Neural crest cell (in vitro differentiated cells): ENCODE data around the gene EGFL8. TPM values are rescaled to one million over a fixed set of nuclear protein-coding genes. Genes with fewer than 3 reads are reported as not detected.

Experiments
- DNase-seq: peaks from one replicate; pipeline ENCODE4 v3.0.0; 2021; ENCODE audit warnings: low read depth, mixed read lengths, low spot score
- H3K27ac Mint-ChIP-seq: one replicate; pipeline ENCODE4 v1.8.0; 2021; ENCODE audit warnings: mild to moderate bottlenecking, mixed read lengths; ENCODE audit not compliant: unreplicated experiment
- H3K27me3 Mint-ChIP-seq: 2 replicates; pipeline ENCODE4 v1.8.0; 2021; ENCODE audit warnings: low read depth, mild to moderate bottlenecking, mixed read lengths
- H3K36me3 Mint-ChIP-seq: 2 replicates; pipeline ENCODE4 v1.8.0; 2021; ENCODE audit warnings: low read depth, mild to moderate bottlenecking, mixed read lengths
- H3K4me1 Mint-ChIP-seq: 2 replicates; pipeline ENCODE4 v1.8.0; 2021; ENCODE audit warnings: mixed read lengths
- H3K4me3 Mint-ChIP-seq: one replicate; pipeline ENCODE4 v1.8.0; 2021; ENCODE audit warnings: mild to moderate bottlenecking, mixed read lengths
- H3K9me3 Mint-ChIP-seq: 2 replicates; pipeline ENCODE4 v1.8.0; 2021; ENCODE audit warnings: mixed read lengths
- long read RNA-seq: library from polyadenylated mRNA; unstranded; transcript quantifications from one replicate; pipeline ENCODE4 v2.0.0, GENCODE V29; 2020
- total RNA-seq: library from RNA; stranded (reverse); gene quantifications from 2 replicates; pipeline ENCODE4 v1.2.1, GENCODE V29; 2021
- TF ChIP-seq, protein P1 (sequence below): fragments of 200-600 bp; sonication (generic); conservative IDR thresholded peaks from 2 replicates; pipeline ENCODE4 v1.5.0; 2021; ENCODE audit warnings: antibody characterized with exemption, mild to moderate bottlenecking

The EGFL8 gene
- total RNA-seq = 39.3 and 44.0 TPM in 2 replicates
- long read RNA-seq, partial matches to known transcripts = 0 of 7 reads
- long read RNA-seq, other reads (novel, unspliced or antisense) = 0 of 7 reads

DNA sequence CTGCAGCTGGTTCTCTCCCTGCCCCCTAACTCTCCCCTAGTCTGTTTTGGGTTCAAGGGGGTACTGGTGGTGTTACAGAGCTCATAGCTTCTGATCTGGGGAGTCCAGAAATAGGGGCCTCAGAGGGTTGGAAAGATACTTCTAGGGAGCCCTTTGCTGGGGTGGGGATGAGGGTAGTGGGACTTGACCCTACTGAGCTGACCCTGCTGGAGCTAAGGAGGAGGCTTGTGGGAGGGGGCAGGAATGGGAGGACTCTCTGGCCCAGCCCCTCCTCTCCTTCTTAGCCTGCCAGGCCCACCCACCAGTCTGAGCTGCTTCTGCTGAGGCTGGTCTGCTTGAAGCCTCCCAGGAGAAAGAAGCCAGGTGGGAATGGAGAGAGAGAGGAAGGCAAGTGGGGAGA lies at the start of gene EGFL8:
Gene EGFL8, plus strand, starts transcription at position 301 of the 400 bp plus-strand sequence. CDS start 1,571 bp downstream, outside the sequence.
- peak; percentile 32 for DNase-seq
- Mint-ChIP-seq H3K9me3 (no peaks in the 10 kb centered on the region), H3K27me3 (peaks cover 3% of the 10 kb centered on the region), H3K27ac (peak within 1 kb of the TSS; percentile 97), H3K4me3 (peak within 1 kb of the TSS; percentile 71), H3K36me3 (peaks cover 34% of the 10 kb centered on the region), H3K4me1 (peaks cover 47% of the 10 kb centered on the region)
- TF ChIP-seq, protein P1, sequence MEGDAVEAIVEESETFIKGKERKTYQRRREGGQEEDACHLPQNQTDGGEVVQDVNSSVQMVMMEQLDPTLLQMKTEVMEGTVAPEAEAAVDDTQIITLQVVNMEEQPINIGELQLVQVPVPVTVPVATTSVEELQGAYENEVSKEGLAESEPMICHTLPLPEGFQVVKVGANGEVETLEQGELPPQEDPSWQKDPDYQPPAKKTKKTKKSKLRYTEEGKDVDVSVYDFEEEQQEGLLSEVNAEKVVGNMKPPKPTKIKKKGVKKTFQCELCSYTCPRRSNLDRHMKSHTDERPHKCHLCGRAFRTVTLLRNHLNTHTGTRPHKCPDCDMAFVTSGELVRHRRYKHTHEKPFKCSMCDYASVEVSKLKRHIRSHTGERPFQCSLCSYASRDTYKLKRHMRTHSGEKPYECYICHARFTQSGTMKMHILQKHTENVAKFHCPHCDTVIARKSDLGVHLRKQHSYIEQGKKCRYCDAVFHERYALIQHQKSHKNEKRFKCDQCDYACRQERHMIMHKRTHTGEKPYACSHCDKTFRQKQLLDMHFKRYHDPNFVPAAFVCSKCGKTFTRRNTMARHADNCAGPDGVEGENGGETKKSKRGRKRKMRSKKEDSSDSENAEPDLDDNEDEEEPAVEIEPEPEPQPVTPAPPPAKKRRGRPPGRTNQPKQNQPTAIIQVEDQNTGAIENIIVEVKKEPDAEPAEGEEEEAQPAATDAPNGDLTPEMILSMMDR = no peak

DNA sequence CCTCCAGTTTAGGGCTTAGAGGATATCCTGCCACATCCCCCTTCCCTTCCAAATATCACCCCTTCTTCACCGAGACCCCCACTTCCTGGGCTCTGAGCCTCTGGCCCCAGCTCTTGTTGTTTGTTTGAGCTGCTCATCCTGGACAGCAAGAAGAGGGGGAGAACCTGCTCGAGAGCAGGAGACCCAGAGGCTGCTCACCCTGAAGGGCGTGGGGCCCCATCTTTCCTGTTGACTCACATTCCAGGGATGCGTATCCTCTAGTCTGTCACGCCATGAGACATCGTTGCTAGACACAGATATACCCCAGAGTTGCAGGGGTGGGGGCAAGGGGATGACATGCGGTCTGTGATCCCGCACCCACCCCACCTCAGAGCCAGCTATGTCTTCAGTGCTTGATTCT lies 49.6 kb upstream of the EGFL8 start:
- TF ChIP-seq, protein P1 = no peak
- H3K9me3 Mint-ChIP-seq = no peaks in the 10 kb centered on the region
- peaks cover 11% of the 10 kb centered on the region for H3K36me3 Mint-ChIP-seq
- H3K4me1 Mint-ChIP-seq = peaks cover 37% of the 10 kb centered on the region
- no peak for DNase-seq
- H3K4me3 Mint-ChIP-seq = no peak overlapping the region
- peaks cover 5% of the 10 kb centered on the region for H3K27me3 Mint-ChIP-seq
- H3K27ac Mint-ChIP-seq = no peak overlapping the region

DNA sequence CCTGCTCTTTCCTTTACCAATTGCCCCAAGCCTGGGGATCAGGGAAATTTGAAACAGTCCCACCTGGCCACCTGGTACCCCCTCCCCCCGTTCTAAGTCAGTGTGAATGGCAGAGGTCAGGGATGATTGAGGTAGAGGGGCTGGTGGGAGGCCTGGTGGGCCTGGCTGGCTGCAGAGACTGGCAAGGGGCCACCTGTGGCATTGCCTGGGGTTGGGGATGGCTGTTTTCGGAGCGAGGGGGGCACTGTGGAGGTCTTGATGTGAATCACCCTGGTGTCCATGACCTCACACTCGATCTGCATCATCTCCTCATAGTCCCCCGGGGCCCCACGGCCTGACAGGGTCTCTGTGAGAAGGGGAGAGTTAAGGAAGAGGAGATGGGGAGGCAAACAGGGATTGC lies 48.8 kb upstream of the EGFL8 start:
- Mint-ChIP-seq H3K4me1 (peaks cover 37% of the 10 kb centered on the region), H3K9me3 (no peaks in the 10 kb centered on the region), H3K27me3 (no peaks in the 10 kb centered on the region), H3K36me3 (peaks cover 11% of the 10 kb centered on the region), H3K4me3 (no peak overlapping the region), H3K27ac (no peak overlapping the region)
- DNase-seq = no peak
- TF ChIP-seq, protein P1 = no peak

DNA sequence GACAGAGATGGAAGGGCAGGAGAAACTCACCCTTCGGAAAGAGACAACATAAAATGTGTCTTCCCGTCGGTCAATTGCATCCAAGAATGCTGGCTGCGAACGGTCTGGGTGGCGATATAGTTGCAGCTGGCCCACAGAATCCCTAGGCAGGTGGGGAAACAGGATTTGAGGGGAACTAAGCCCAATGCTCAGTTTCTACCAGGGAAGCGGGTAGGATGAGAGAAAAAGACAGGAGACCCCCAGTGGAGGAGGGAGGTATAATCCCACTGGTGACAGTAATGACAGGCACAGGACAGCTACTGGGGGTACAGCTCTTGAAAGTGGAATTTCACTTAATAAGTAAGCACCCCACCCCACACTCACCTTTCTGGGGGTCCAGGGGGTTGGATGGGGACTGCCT lies 47.7 kb upstream of the EGFL8 start:
- H3K4me3 Mint-ChIP-seq = no peak overlapping the region
- H3K4me1 Mint-ChIP-seq = peaks cover 32% of the 10 kb centered on the region
- peak; percentile 41 for DNase-seq
- peaks cover 16% of the 10 kb centered on the region for H3K36me3 Mint-ChIP-seq
- no peaks in the 10 kb centered on the region for H3K9me3 Mint-ChIP-seq
- H3K27ac Mint-ChIP-seq = no peak overlapping the region
- H3K27me3 Mint-ChIP-seq = no peaks in the 10 kb centered on the region
- TF ChIP-seq, protein P1 = peak; percentile 59

DNA sequence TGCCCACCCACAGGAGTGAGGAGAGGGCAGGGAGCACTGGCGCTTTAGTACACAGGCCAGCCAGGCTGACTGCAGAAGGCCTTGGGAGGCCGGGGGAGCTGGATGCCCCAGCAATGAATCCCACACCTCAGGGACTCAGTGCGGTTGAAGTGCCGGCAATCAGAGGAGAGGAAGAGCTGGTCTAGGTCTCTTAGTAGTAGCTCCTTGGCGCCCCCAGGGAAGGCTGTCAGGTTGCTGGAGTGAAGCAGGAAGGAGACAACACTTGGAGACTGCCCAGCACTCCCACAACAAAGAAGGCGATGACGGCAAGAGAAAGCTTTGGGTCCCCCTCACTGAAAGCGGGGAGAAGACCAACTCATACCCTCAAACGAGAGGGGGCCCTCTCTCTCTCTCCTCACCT lies 46.9 kb upstream of the EGFL8 start:
- no peak overlapping the region for H3K27ac Mint-ChIP-seq
- no peak overlapping the region for H3K4me3 Mint-ChIP-seq
- no peaks in the 10 kb centered on the region for H3K9me3 Mint-ChIP-seq
- no peaks in the 10 kb centered on the region for H3K27me3 Mint-ChIP-seq
- no peak for DNase-seq
- TF ChIP-seq, protein P1 = no peak
- H3K36me3 Mint-ChIP-seq = peaks cover 13% of the 10 kb centered on the region
- H3K4me1 Mint-ChIP-seq = peaks cover 24% of the 10 kb centered on the region
